SW 1271 (cell line): ENCODE measurements around the gene SMC6.

Experiments
- DNase-seq, 2 experiments: peaks; one replicate each; lab custom pipeline; 2025; lab: John Stamatoyannopoulos, UW

Gene SMC6

DNA sequence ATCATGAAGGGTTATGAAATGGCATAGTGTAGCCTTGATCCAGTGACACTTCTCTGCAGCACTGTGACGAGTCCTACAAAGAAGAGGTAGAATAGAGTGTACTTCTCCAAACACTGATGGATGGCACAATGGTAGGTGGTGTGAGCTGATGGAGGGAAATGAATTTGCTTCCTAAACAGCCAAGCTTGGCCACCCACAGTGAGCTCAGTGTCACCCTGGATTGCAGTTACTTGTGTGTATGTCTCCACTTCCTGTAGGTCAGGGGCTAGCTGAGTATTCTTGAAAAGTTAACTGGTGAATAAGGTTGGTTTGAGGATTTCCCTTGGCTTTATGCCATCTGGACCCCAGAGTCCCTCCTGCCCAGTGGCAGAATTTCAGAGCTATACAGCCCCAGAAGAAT lies 137.2 kb downstream of the SMC6 start:
- no peak for DNase-seq

DNA sequence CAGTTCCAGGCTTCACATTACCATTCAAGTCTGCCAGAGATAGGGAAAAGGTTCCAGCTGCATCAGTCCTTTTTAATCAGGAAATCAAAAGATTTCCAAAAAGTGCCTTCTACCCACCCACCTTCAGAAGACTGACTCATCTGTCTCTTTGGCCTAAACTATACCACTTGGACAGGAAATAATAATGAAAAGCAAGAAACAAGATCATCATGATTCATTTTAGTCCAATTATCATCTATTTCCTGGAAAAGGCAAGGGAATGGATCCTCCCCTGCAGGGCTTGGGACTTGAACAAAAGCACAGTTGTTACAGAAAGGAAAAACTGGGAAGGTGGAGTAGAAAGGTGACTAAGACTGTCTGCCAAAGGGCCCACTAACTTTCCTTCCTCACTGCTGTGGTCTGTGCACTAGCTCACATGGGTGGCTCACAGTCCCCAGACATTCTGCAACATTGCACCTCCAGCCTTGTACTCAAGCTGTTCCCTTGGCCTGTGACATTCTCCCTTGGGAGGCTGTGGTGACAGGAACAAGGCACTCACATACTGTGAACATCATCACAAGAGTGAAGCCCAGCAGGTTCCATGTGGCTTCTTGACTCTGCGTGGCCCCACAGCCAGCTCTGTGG lies 137.8 kb downstream of the SMC6 start:
- no peak for DNase-seq

DNA sequence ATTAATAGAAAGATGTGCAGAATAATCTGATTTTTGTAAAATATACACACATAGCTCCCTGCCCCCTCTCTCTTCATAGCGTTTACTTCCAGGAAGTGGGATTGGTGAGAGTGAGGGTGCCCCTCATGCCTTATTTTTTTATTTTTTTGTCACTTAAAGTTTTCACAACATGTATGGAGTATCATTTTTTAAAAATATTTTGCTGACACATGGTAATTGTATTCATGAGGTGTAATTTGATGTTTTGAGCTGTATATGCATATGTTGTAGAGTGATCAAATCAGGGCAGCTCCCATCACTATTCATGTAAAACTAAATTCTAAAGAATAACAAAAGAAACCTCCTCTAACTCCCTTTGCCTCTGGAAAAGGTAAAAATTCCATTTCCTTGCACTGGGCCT lies 138.5 kb downstream of the SMC6 start:
- DNase-seq, result no peak

DNA sequence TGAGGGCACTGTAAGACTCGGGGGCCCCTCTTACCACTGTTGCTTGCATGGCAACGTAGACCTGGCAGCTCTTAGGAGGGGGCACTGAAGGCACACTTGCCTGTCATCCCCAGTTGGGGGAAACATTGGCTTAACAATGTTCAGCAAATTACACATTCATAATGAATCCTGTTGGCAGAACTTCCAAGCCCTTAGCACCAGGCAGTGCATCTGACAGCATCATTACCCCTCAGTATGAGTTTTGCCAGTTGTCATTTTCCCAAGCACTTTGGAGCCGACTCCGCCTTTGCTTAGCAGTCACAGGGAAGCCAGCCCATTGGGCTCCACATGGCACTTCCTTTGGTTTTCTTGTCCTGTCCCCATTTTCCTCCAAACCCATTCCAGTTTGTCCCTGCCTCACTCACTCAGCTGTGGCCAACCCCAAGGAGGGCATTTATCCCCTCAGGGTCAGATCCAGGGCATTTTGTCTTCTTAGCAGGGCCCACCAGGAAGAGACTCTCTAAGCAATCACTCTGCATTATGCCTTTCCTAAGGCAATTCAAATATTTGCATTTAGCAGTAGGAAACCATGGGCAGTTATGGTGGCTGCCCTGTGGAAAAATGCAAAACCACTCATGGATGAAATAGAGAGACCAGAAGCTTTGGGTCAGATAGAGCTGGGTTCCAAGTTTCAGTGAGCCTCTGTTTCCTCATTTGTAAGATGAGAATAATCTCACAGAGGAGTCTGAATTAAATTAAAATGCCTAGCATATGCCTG lies 139.3 kb downstream of the SMC6 start:
- DNase-seq, result no peak
